Neural cell (in vitro differentiated cells): Measurements from ENCODE around the gene SYT13. TPM values are rescaled to one million over a fixed set of nuclear protein-coding genes. Genes with fewer than 3 reads are reported as not detected.

Source experiments
- H2AFZ ChIP-seq: fragments of 200-600, 300-800 bp; sonication (generic), shearing (Covaris generic); 2 replicates; pipeline ENCODE4 v1.6.0; 2014; ENCODE audit warnings: low read depth, mild to moderate bottlenecking, antibody characterized with exemption, low read length, moderate library complexity
- H3F3A ChIP-seq: fragments of 200-600 bp; shearing (Covaris generic); 2 replicates; pipeline ENCODE4 v1.6.1; 2016; ENCODE audit warnings: mild to moderate bottlenecking, moderate library complexity, mixed read lengths, antibody characterized with exemption, low read length; ENCODE audit not compliant: insufficient read depth, poor library complexity, severe bottlenecking
- H3K27ac ChIP-seq: fragments of 200-600, 300-800 bp; sonication (generic), shearing (Covaris generic); 2 replicates; pipeline ENCODE4 v1.5.1; 2014; ENCODE audit warnings: mild to moderate bottlenecking, low read length, moderate library complexity
- H3K27me3 ChIP-seq: fragments of 300-800, 200-600 bp; sonication (generic), shearing (Covaris generic); 2 replicates; pipeline ENCODE4 v1.6.0; 2014; ENCODE audit warnings: mild to moderate bottlenecking, low read depth, low read length, moderate library complexity; ENCODE audit not compliant: insufficient read depth
- H3K36me3 ChIP-seq: fragments of 300-800, 200-600 bp; sonication (generic), shearing (Covaris generic); 2 replicates; pipeline ENCODE4 v1.5.1; 2014; ENCODE audit warnings: mild to moderate bottlenecking, antibody characterized with exemption, low read length, moderate library complexity; ENCODE audit not compliant: insufficient read depth
- H3K4me2 ChIP-seq: fragments of 300-800, 200-600 bp; sonication (generic), shearing (Covaris generic); 2 replicates; pipeline ENCODE4 v1.6.0; 2014; ENCODE audit warnings: mild to moderate bottlenecking, low read length
- H3K4me3 ChIP-seq: fragments of 300-800, 200-600 bp; sonication (generic), shearing (Covaris generic); 2 replicates; pipeline ENCODE4 v1.5.1; 2014; ENCODE audit warnings: mild to moderate bottlenecking, low read length, moderate library complexity
- H3K79me2 ChIP-seq: fragments of 200-600 bp; shearing (Covaris generic); replicated peaks from 2 replicates; pipeline ENCODE4 v1.6.0; 2014; ENCODE audit warnings: mild to moderate bottlenecking, low read length, moderate library complexity; ENCODE audit not compliant: insufficient read depth
- H3K9ac ChIP-seq: fragments of 300-800, 200-600 bp; sonication (generic), shearing (Covaris generic); 2 replicates; pipeline ENCODE4 v1.6.1; 2016; ENCODE audit warnings: mild to moderate bottlenecking, low read length, mixed read lengths
- H3K9me2 ChIP-seq: fragments of 200-600 bp; shearing (Covaris generic); 2 replicates; pipeline ENCODE4 v1.6.1; 2016; ENCODE audit warnings: mild to moderate bottlenecking, low read length, mixed read lengths; ENCODE audit not compliant: insufficient read depth
- H3K9me3 ChIP-seq: fragments of 200-600, 300-800 bp; sonication (generic), shearing (Covaris generic); 2 replicates; pipeline ENCODE4 v1.6.1; 2016; ENCODE audit warnings: mild to moderate bottlenecking, mixed run types, low read length, moderate library complexity, mixed read lengths
- H4K20me1 ChIP-seq: fragments of 200-600 bp; shearing (Covaris generic); 2 replicates; pipeline ENCODE4 v1.6.1; 2016; ENCODE audit warnings: mild to moderate bottlenecking, mixed run types; ENCODE audit not compliant: insufficient read depth
- EP300 ChIP-seq: fragments of 450-650 bp; conservative IDR thresholded peaks from 2 replicates; pipeline ENCODE4 v1.6.1; 2014; ENCODE audit warnings: antibody characterized with exemption, mild to moderate bottlenecking, moderate library complexity; ENCODE audit not compliant: poor library complexity, severe bottlenecking
- EZH2 ChIP-seq: fragments of 200-600, 300-800 bp; shearing (Covaris generic), sonication (generic); IDR thresholded peaks from 2 replicates; pipeline ENCODE4 v1.6.1; 2014; ENCODE audit warnings: antibody characterized with exemption, low read length, borderline replicate concordance, mild to moderate bottlenecking; ENCODE audit not compliant: insufficient read depth, poor library complexity, severe bottlenecking
- MXI1 ChIP-seq: fragments of 450-650 bp; conservative IDR thresholded peaks from 2 replicates; pipeline ENCODE4 v1.6.1; 2014; ENCODE audit warnings: antibody characterized with exemption, mild to moderate bottlenecking; ENCODE audit not compliant: poor library complexity, severe bottlenecking
- POLR2AphosphoS5 ChIP-seq: IDR thresholded peaks from 2 replicates; pipeline ENCODE4 v1.6.1; 2012
- RAD21 ChIP-seq: fragments of 450-650 bp; conservative IDR thresholded peaks from 2 replicates; pipeline ENCODE4 v1.6.1; 2014; ENCODE audit warnings: antibody characterized with exemption, mild to moderate bottlenecking, moderate library complexity
- SMC3 ChIP-seq: fragments of 450-650 bp; conservative IDR thresholded peaks from 2 replicates; pipeline ENCODE4 v1.6.1; 2014; ENCODE audit warnings: antibody characterized with exemption, mild to moderate bottlenecking, moderate library complexity; ENCODE audit not compliant: poor library complexity
- TAF1 ChIP-seq: IDR thresholded peaks from 2 replicates; pipeline ENCODE4 v1.6.1; 2012; ENCODE audit warnings: low read depth
- polyA plus RNA-seq: library from polyadenylated mRNA; depleted of rRNA; stranded (reverse); fragments of >200 nt; gene quantifications from 2 replicates; pipeline ENCODE4 v1.2.3, GENCODE V29; 2014
- TF ChIP-seq, protein P1 (sequence below): fragments of 450-650 bp; IDR thresholded peaks from 2 replicates; pipeline ENCODE4 v1.5.1; 2014; ENCODE audit warnings: antibody characterized with exemption, mild to moderate bottlenecking, moderate library complexity; ENCODE audit not compliant: poor library complexity, severe bottlenecking
- TF ChIP-seq, protein P2 (sequence below): IDR thresholded peaks from 2 replicates; pipeline ENCODE4 v1.6.1; 2012; ENCODE audit warnings: borderline replicate concordance

Gene SYT13
- polyA plus RNA-seq, 1 donor from 2014 or later, result 60.8 TPM

DNA sequence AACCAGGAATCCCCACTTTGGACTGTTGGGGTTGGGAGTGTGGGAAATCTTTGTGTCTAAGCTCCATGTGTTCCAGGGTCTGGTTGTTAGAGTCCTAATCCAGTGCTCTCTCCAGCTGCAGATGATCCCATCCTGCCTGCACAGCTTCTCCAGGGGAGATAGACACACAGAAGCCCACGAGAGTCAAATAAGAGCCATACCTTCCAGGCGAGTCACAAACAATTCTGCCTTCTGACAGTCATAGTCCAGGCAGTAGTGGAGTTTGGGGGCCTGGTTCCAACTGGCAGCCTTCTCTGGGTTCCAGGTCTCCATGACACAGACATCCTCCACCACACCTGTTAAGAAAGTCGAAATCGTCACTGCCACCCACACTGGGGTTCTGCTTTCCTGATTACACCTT is 32.1 kb downstream of the SYT13 start (continued):
- TF ChIP-seq MXI1, result no peak

DNA sequence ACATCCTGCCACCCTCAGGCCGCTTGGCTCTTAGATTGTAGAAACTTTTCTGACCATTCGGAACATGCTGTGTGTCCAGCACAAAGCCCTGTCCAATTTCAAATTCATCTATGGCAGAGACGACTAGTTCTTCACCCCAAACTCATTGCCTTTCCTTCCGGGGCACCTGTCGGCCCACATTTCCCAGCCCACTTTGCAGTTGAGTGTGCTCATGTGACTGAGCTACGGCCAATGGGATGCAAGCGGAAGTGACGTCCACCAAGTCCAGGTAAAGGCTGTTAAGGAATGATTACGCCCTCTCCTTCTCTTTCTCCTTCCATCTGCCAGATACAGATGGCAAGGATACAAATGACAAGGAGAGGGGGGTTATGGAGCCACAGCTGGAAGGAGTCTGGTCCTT is 32.5 kb downstream of the SYT13 start:
- Histone ChIP-seq H3K36me3 (no peaks in the 10 kb centered on the region), H3F3A (no peaks in the 10 kb centered on the region), H2AFZ (no peak overlapping the region), H3K4me3 (no peak overlapping the region), H3K27ac (no peak overlapping the region), H3K79me2 (no peaks in the 10 kb centered on the region), H3K9me3 (no peaks in the 10 kb centered on the region), H3K27me3 (no peaks in the 10 kb centered on the region), H3K9ac (no peak overlapping the region), H4K20me1 (no peaks in the 10 kb centered on the region), H3K4me2 (no peak overlapping the region), H3K9me2 (no peaks in the 10 kb centered on the region)
- TF ChIP-seq EP300 (no peak), RAD21 (no peak), EZH2 (no peak), MXI1 (no peak), POLR2AphosphoS5 (no peak), SMC3 (no peak), TAF1 (no peak)
- TF ChIP-seq, protein P1, sequence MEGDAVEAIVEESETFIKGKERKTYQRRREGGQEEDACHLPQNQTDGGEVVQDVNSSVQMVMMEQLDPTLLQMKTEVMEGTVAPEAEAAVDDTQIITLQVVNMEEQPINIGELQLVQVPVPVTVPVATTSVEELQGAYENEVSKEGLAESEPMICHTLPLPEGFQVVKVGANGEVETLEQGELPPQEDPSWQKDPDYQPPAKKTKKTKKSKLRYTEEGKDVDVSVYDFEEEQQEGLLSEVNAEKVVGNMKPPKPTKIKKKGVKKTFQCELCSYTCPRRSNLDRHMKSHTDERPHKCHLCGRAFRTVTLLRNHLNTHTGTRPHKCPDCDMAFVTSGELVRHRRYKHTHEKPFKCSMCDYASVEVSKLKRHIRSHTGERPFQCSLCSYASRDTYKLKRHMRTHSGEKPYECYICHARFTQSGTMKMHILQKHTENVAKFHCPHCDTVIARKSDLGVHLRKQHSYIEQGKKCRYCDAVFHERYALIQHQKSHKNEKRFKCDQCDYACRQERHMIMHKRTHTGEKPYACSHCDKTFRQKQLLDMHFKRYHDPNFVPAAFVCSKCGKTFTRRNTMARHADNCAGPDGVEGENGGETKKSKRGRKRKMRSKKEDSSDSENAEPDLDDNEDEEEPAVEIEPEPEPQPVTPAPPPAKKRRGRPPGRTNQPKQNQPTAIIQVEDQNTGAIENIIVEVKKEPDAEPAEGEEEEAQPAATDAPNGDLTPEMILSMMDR, result no peak

DNA sequence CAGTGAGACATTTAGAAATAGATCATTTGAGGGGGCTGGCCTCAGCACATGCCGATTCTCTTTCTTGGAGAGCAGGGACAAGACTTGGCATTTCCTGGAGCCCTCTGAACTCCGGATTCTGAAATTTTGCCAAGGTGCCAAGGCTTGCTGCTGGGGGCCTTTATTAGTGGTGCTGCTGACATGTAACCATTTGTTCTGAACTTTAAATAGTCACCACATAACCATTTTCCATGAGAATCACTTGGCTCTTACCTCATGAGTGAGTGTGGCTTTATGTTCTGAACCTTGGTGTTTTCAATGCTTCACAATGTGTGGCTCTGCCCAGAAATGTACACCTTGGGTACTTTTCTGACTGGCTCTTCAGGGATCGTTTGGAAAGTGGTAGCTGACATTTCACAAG is 33.3 kb downstream of the SYT13 start:
- Histone ChIP-seq H3K9ac (no peak overlapping the region), H3K27me3 (no peaks in the 10 kb centered on the region), H2AFZ (no peak overlapping the region), H3K27ac (no peak overlapping the region), H3K9me3 (no peaks in the 10 kb centered on the region), H3K9me2 (no peaks in the 10 kb centered on the region), H3K4me2 (no peak overlapping the region), H3K79me2 (no peaks in the 10 kb centered on the region), H3F3A (no peaks in the 10 kb centered on the region), H4K20me1 (no peaks in the 10 kb centered on the region), H3K4me3 (no peak overlapping the region), H3K36me3 (no peaks in the 10 kb centered on the region)
- TF ChIP-seq MXI1, result no peak
- TF ChIP-seq, protein P1, result no peak
- TF ChIP-seq RAD21, result no peak
- TF ChIP-seq TAF1, result no peak
- no peak for TF ChIP-seq SMC3
- no peak for TF ChIP-seq EZH2
- no peak for TF ChIP-seq POLR2AphosphoS5
- TF ChIP-seq, protein P2, sequence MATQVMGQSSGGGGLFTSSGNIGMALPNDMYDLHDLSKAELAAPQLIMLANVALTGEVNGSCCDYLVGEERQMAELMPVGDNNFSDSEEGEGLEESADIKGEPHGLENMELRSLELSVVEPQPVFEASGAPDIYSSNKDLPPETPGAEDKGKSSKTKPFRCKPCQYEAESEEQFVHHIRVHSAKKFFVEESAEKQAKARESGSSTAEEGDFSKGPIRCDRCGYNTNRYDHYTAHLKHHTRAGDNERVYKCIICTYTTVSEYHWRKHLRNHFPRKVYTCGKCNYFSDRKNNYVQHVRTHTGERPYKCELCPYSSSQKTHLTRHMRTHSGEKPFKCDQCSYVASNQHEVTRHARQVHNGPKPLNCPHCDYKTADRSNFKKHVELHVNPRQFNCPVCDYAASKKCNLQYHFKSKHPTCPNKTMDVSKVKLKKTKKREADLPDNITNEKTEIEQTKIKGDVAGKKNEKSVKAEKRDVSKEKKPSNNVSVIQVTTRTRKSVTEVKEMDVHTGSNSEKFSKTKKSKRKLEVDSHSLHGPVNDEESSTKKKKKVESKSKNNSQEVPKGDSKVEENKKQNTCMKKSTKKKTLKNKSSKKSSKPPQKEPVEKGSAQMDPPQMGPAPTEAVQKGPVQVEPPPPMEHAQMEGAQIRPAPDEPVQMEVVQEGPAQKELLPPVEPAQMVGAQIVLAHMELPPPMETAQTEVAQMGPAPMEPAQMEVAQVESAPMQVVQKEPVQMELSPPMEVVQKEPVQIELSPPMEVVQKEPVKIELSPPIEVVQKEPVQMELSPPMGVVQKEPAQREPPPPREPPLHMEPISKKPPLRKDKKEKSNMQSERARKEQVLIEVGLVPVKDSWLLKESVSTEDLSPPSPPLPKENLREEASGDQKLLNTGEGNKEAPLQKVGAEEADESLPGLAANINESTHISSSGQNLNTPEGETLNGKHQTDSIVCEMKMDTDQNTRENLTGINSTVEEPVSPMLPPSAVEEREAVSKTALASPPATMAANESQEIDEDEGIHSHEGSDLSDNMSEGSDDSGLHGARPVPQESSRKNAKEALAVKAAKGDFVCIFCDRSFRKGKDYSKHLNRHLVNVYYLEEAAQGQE, result no peak
- no peak for TF ChIP-seq EP300
